ENCODE measurements around the gene TAB3.

Gene TAB3

GRCh38 chrX:30920271-30920670 is 31.2 kb upstream of the TAB3 start:
- no peak overlapping the region for H3K4me3 ChIP-seq
- DNase-seq (ENCODE audit: low spot score) = no peak
- no peak for TF ChIP-seq CTCF (IDR thresholded peaks at IDR 0.05)
- H3K27ac ChIP-seq = no peak overlapping the region

- no peak for DNase-seq (ENCODE audit: low spot score)
- no peak for TF ChIP-seq CTCF (IDR thresholded peaks at IDR 0.05)
- Histone ChIP-seq H3K27ac (no peak overlapping the region), H3K4me3 (no peak overlapping the region)
Measured at GRCh38 chrX:30918480-30918879, 29.4 kb upstream of the TAB3 start.

- no peak for DNase-seq (ENCODE audit: low spot score)
- TF ChIP-seq CTCF (IDR thresholded peaks at IDR 0.05) = no peak
- no peak overlapping the region for H3K4me3 ChIP-seq
Measured at GRCh38 chrX:30913492-30913891, 24.4 kb upstream of the TAB3 start.

GRCh38 chrX:30910124-30910860 is 21.2 kb upstream of the TAB3 start:
- no peak overlapping the region for H3K4me3 ChIP-seq
- no peak for TF ChIP-seq CTCF (IDR thresholded peaks at IDR 0.05)
- no peak for DNase-seq (ENCODE audit: low spot score)
- no peak overlapping the region for H3K27ac ChIP-seq

More at GRCh38 chrX:30913492-30913891, 24.4 kb upstream of the TAB3 start:
- no peak overlapping the region for H3K27ac ChIP-seq

GRCh38 chrX:30906726-30907125 is 17.7 kb upstream of the TAB3 start:
- Histone ChIP-seq H3K27ac (no peak overlapping the region), H3K4me3 (no peak overlapping the region)
- TF ChIP-seq CTCF (IDR thresholded peaks at IDR 0.05) = no peak
- DNase-seq (ENCODE audit: low spot score) = no peak

GRCh38 chrX:30905321-30905720 is 16.3 kb upstream of the TAB3 start:
- no peak overlapping the region for H3K27ac ChIP-seq
- no peak for DNase-seq (ENCODE audit: low spot score)
- H3K4me3 ChIP-seq = no peak overlapping the region
- TF ChIP-seq CTCF (IDR thresholded peaks at IDR 0.05) = no peak

- Histone ChIP-seq H3K4me3 (no peak overlapping the region), H3K27ac (no peak overlapping the region)
- no peak for DNase-seq (ENCODE audit: low spot score)
- TF ChIP-seq CTCF (IDR thresholded peaks at IDR 0.05) = no peak
Measured at GRCh38 chrX:30904632-30905031, 15.6 kb upstream of the TAB3 start.
